PC-9 (cell line): ENCODE results near the gene CGGBP1. TPM values are rescaled to one million over a fixed set of nuclear protein-coding genes. Genes with fewer than 3 reads are reported as not detected.
"Not testable (repeated sequence)": the region's sequence is repeated elsewhere in the genome, so short reads cannot be mapped to it uniquely, and the experiment has no call there.

ENCODE experiments used
- BruUV-seq: library from RNA; stranded (reverse); fragments of 400-500 nt; replicated peaks from 2 replicates; lab custom pipeline; 2021; lab: Mats Ljungman, UMichigan
- CTCF ChIA-PET: fragments of 300-600 bp; sonication (Branson Sonifier 250); formaldehyde crosslinking; loops from one replicate; lab custom pipeline; 2022; ENCODE audit warnings: antibody characterized with exemption; lab: Charles Lee
- POLR2A ChIA-PET: fragments of 300-600 bp; sonication (Branson Sonifier 250); formaldehyde crosslinking; loops from one replicate; lab custom pipeline; 2022; ENCODE audit warnings: antibody characterized with exemption; ENCODE audit not compliant: unreplicated experiment; lab: Charles Lee
- DNase-seq, 2 experiments: peaks; one replicate each; pipeline versions ENCODE4 v3.0.0 to v3.0.0-alpha.2; 2015 to 2022; ENCODE audit warnings: mixed read lengths in 1 of 2
- H2AFZ ChIP-seq: fragments of 200-600 bp; sonication (generic); 2 replicates; pipeline ENCODE4 v1.8.1; 2017; ENCODE audit warnings: antibody characterized with exemption
- H3F3A ChIP-seq: fragments of 200-600 bp; sonication (generic); 2 replicates; pipeline ENCODE4 v1.8.1; 2017; ENCODE audit warnings: antibody characterized with exemption, mild to moderate bottlenecking, low read depth; ENCODE audit not compliant: insufficient read depth
- H3K27ac ChIP-seq: fragments of 200-600 bp; sonication (generic); 2 replicates; pipeline ENCODE4 v1.6.1; 2016; ENCODE audit warnings: mixed run types
- H3K27me3 ChIP-seq: fragments of 200-600 bp; sonication (generic); 2 replicates; pipeline ENCODE4 v1.6.1; 2016; ENCODE audit warnings: low read depth, mixed run types; ENCODE audit not compliant: insufficient read depth
- H3K36me3 ChIP-seq: fragments of 200-600 bp; sonication (generic); 2 replicates; pipeline ENCODE4 v1.6.1; 2016; ENCODE audit warnings: low read depth, mixed run types
- H3K4me1 ChIP-seq: fragments of 200-600 bp; sonication (generic); replicated peaks from 2 replicates; pipeline ENCODE4 v1.6.1; 2016; ENCODE audit warnings: mixed run types; ENCODE audit not compliant: insufficient read depth
- H3K4me2 ChIP-seq: fragments of 200-600 bp; sonication (generic); 2 replicates; pipeline ENCODE4 v1.6.1; 2017; ENCODE audit warnings: mixed run types
- H3K4me3 ChIP-seq: fragments of 200-600 bp; sonication (generic); 2 replicates; pipeline ENCODE4 v1.6.1; 2016; ENCODE audit warnings: mixed run types
- H3K79me2 ChIP-seq: fragments of 200-600 bp; sonication (generic); 2 replicates; pipeline ENCODE4 v1.6.1; 2017; ENCODE audit warnings: low read depth, mixed run types
- H3K9me2 ChIP-seq: fragments of 200-600 bp; sonication (generic); 2 replicates; pipeline ENCODE4 v1.8.1; 2017; ENCODE audit warnings: mild to moderate bottlenecking; ENCODE audit not compliant: insufficient read depth
- H3K9me3 ChIP-seq: fragments of 200-600 bp; sonication (generic); 2 replicates; pipeline ENCODE4 v1.8.1; 2016; ENCODE audit warnings: low read depth; ENCODE audit not compliant: insufficient read depth
- H4K20me1 ChIP-seq: fragments of 200-600 bp; sonication (generic); 2 replicates; pipeline ENCODE4 v1.8.1; 2017; ENCODE audit not compliant: insufficient read depth
- EZH2 ChIP-seq: fragments of 200-600 bp; sonication (generic); IDR thresholded peaks from 2 replicates; pipeline ENCODE4 v1.8.0; 2017; ENCODE audit warnings: antibody characterized with exemption, low read depth
- intact Hi-C: fragments of 100-400 bp; cut with micrococcal nuclease; formaldehyde crosslinking; loops from one replicate; pipeline ENCODE4 v1.10.0; 2022; ENCODE audit not compliant: unreplicated experiment
- total RNA-seq: library from RNA; stranded (reverse); gene quantifications from 2 replicates; pipeline ENCODE4 v1.2.3, GENCODE V29; 2021
- TF ChIP-seq, protein P1 (sequence below): fragments of 200-600 bp; sonication (generic); conservative IDR thresholded peaks from 2 replicates; pipeline ENCODE4 v1.6.1; 2017; ENCODE audit warnings: mixed run types, antibody characterized with exemption, mild to moderate bottlenecking, moderate library complexity

CGGBP1 gene
- total RNA-seq, 1 experiment from 2014 or later = 47.5 TPM

- ChIA-PET POLR2A (interaction anchor here (0.7 kb wide), 1 partner anchor 791 kb away, joined by 6 read pairs; no protein-coding TSS in a partner anchor), CTCF (no interaction called here)
- H3K27me3 ChIP-seq = no peaks in the 10 kb centered on the region
- H3K4me2 ChIP-seq = no peak overlapping the region
- H2AFZ ChIP-seq = no peak overlapping the region
- BruUV-seq = no TSS peak
- H3K9me2 ChIP-seq = no peaks in the 10 kb centered on the region
- intact Hi-C loops = no loop called here
- no peak for DNase-seq
- no peak overlapping the region for H3K4me3 ChIP-seq
- no peaks in the 10 kb centered on the region for H3K36me3 ChIP-seq
- no peaks in the 10 kb centered on the region for H3F3A ChIP-seq
- no peaks in the 10 kb centered on the region for H4K20me1 ChIP-seq
- TF ChIP-seq, protein P1, sequence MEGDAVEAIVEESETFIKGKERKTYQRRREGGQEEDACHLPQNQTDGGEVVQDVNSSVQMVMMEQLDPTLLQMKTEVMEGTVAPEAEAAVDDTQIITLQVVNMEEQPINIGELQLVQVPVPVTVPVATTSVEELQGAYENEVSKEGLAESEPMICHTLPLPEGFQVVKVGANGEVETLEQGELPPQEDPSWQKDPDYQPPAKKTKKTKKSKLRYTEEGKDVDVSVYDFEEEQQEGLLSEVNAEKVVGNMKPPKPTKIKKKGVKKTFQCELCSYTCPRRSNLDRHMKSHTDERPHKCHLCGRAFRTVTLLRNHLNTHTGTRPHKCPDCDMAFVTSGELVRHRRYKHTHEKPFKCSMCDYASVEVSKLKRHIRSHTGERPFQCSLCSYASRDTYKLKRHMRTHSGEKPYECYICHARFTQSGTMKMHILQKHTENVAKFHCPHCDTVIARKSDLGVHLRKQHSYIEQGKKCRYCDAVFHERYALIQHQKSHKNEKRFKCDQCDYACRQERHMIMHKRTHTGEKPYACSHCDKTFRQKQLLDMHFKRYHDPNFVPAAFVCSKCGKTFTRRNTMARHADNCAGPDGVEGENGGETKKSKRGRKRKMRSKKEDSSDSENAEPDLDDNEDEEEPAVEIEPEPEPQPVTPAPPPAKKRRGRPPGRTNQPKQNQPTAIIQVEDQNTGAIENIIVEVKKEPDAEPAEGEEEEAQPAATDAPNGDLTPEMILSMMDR = no peak
- TF ChIP-seq EZH2 = no peak
- peaks cover 4% of the 10 kb centered on the region; the same call in 1 of the 2 replicates for H3K9me3 ChIP-seq
- H3K4me1 ChIP-seq = no peaks in the 10 kb centered on the region
- no peaks in the 10 kb centered on the region for H3K79me2 ChIP-seq
- H3K27ac ChIP-seq = no peak overlapping the region
These were observed 39.8 kb downstream of the CGGBP1 start for GRCh38 chr3:88019024-88019423.

DNA sequence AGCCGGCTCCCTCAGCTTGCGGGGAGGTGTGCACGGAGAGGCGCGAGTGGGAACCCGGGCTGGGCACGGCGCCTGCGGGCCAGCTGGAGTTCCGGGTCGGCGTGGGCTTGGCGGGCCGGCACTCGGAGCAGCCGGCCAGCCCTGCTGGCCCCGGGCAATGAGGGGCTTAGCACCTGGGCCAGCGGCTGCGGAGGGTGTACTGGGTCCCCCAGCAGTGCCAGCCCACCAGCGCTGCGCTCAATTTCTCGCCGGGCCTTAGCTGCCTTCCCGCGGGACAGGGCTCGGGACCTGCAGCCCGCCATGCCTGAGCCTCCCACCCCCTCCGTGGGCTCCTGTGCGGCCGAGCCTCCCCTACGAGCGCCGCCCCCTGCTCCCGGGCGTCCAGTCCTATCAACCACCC, 43.1 kb downstream of the CGGBP1 start:
- intact Hi-C loops, POLR2A ChIA-PET, H3K4me3 ChIP-seq, DNase-seq, H3K27ac ChIP-seq, H3K4me2 ChIP-seq, H3K27me3 ChIP-seq, H3K36me3 ChIP-seq, H2AFZ ChIP-seq, BruUV-seq, H4K20me1 ChIP-seq, H3K9me2 ChIP-seq, H3K9me3 ChIP-seq, CTCF ChIA-PET, H3F3A ChIP-seq, H3K79me2 ChIP-seq, H3K4me1 ChIP-seq: not testable (repeated sequence)

DNA sequence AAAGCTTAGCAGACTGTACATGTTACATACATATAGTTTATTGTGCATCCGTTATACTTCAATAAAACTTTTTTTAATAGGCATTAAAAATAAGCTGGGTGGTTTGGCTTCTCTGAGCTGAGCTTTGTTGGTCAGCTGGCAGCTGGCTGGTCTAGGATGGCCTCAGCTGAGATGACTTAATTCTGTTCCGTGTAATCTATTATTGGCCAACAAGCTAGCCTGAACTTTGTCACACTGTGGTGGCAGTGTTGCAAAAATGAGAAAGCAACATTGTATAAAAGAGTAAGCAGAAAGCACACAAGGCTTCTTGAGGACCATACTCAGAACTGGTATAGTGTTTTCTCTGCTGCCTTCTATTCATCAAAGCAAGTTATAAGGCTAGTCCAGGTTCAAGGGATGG, 45.2 kb downstream of the CGGBP1 start:
- no peak for TF ChIP-seq EZH2
- TF ChIP-seq, protein P1 = no peak
- Histone ChIP-seq H3K4me3 (no peak overlapping the region), H4K20me1 (no peaks in the 10 kb centered on the region), H3K36me3 (no peaks in the 10 kb centered on the region), H3K27ac (no peak overlapping the region), H3K4me2 (no peak overlapping the region), H3K4me1 (0 out of 2 replicates have a peak, but pooled peaks cover 4% of the 10 kb centered on the region), H3K9me3 (no peaks in the 10 kb centered on the region), H2AFZ (no peak overlapping the region), H3K79me2 (no peaks in the 10 kb centered on the region), H3F3A (no peaks in the 10 kb centered on the region), H3K27me3 (no peaks in the 10 kb centered on the region), H3K9me2 (peaks cover 4% of the 10 kb centered on the region)
- CTCF ChIA-PET = no interaction called here
- DNase-seq = no peak
- intact Hi-C loops = no loop called here
- no TSS peak for BruUV-seq
- POLR2A ChIA-PET = no interaction called here

GRCh38 chr3:88010810-88011209, 48.0 kb downstream of the CGGBP1 start:
- ChIA-PET CTCF (interaction anchor here (0.6 to 0.7 kb wide), 2 partner anchors 9 to 1235 kb away, joined by 3 to 9 read pairs; no protein-coding TSS in a partner anchor), POLR2A (no interaction called here)
- Histone ChIP-seq H3K36me3 (no peaks in the 10 kb centered on the region), H3K4me3 (no peak overlapping the region), H2AFZ (no peak overlapping the region), H3F3A (no peaks in the 10 kb centered on the region), H3K4me2 (no peak overlapping the region), H3K9me3 (no peaks in the 10 kb centered on the region), H3K27ac (no peak overlapping the region), H3K27me3 (no peaks in the 10 kb centered on the region), H3K79me2 (no peaks in the 10 kb centered on the region), H4K20me1 (no peaks in the 10 kb centered on the region; the same call in 1 of the 2 replicates), H3K9me2 (peaks cover 4% of the 10 kb centered on the region), H3K4me1 (0 out of 2 replicates have a peak, but pooled peaks cover 4% of the 10 kb centered on the region)
- intact Hi-C loops = no loop called here
- no TSS peak for BruUV-seq
- no peak for DNase-seq
- TF ChIP-seq, protein P1 = no peak
- TF ChIP-seq EZH2 = no peak
